ENCODE measurements around the gene ADAMTS8.

The ADAMTS8 gene

GRCh38 chr11:130462101-130462885, 33.9 kb upstream of the ADAMTS8 start:
- no peak for DNase-seq

- no peak for DNase-seq
These were observed 31.1 kb upstream of the ADAMTS8 start for GRCh38 chr11:130459521-130459920.

- DNase-seq = no peak
These were observed 30.0 kb upstream of the ADAMTS8 start for GRCh38 chr11:130458410-130458729.

DNA sequence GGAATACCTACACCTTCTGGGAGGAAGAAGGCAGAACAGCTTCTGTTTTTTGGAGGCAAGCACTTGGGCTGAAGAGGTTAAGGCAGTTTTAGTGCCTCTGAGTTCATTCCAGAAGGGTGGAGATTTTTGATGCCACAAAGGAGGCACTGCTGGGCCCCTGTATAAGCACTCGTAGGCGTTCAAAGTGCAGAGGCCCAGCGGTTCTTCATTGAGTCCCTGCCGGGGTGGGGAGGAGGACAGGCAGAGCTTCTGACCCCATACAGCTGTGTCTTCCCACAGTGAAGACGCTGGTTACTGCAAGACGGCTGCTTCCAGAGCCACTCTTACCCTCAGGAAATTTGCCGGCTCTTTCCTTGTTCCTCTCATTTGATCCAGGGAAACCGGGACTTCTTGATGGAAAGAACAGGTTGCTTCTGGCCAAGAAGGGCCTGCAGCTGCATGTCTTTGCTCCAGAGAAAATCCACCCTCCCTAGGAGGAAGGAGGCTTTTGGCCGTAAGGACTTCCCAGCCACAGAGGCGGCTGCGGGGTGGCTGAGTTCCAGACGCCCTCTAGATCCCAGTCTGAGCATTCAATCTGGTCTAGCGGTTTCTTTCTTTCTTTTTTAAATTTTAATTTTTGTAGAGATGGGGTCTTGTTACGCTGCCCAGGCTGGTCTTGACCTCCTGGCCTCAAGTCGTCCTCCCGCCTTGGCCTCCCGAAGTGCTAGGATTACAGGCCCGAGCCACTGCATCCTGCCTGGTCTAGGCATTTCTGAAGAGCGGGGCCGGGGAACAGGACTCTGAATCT, 29.4 kb upstream of the ADAMTS8 start:
- DNase-seq = no peak

DNA sequence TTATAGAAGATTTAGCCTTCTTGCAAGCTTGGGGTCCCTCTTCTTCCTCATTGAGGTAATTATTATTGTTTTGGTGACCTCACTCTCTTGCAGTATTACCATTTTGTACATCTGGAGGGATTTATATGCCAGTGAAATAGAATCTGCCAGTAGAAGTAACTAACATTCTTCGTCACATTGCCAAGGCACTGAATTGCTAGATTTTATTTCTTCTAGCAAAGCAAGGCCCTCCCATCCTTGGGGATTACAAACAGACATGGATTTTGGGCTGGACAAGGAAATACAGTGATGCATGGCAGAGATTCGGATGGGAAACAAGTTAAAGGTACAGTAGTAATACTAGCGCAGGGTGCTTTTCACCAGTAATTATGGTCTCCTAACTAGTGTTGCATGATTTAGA, 27.9 kb upstream of the ADAMTS8 start:
- DNase-seq = no peak

DNA sequence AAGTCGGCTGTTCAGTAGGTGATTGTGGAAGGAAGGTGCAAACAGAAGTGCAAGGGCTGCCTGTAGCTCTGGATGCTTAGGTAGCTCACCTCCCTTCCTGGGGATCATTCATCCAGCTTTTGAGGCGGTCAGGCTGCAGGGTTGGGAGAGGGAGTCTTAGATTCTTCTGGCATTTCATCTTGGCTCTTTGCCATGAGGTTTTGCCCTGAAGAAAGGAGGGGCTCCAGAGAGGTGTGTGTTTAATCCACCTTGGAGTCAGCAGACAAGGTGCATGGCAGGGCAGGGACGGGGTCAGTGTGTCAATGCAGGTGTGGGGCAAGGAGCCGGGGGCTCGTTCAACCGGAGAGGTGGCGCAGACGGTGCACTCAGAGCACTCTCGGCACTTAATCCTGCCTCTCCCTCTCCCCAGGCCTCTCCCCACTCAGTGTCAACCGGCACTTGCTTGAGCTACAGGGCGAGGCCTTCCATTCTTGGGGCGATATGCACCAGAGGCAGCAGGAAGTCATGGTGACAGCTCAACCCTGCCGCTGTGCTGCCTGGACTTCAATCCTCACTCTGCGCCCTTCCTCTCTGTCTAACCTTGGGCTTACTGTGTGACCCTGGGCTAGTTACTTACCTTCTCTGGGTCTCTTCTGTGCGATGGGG, 27.2 kb upstream of the ADAMTS8 start:
- no peak for DNase-seq

- no peak for DNase-seq
These were observed 26.3 kb upstream of the ADAMTS8 start for GRCh38 chr11:130454491-130455252.

GRCh38 chr11:130452940-130453339, 24.5 kb upstream of the ADAMTS8 start:
- no peak for DNase-seq

DNA sequence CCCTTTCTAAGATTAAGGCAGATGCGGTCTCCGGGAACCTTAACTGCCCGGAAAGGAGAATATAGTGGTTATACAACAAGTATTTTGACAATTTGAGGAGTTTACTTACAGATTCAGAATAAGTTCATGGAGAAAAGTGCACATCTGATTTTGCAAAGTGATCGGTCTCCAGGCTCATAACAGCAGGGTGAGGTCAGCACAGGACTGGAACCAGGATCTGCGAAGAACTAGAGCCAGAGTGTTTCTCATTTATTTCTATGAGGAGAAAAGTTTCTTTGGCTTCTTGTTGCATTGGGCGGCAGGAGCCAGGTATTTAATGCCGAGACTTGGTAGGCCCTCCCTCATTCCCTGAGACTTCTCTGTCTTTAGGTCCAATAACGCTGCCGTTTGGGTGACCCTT, 23.8 kb upstream of the ADAMTS8 start:
- no peak for DNase-seq

GRCh38 chr11:130451231-130452019, 23.0 kb upstream of the ADAMTS8 start:
- DNase-seq = no peak

DNA sequence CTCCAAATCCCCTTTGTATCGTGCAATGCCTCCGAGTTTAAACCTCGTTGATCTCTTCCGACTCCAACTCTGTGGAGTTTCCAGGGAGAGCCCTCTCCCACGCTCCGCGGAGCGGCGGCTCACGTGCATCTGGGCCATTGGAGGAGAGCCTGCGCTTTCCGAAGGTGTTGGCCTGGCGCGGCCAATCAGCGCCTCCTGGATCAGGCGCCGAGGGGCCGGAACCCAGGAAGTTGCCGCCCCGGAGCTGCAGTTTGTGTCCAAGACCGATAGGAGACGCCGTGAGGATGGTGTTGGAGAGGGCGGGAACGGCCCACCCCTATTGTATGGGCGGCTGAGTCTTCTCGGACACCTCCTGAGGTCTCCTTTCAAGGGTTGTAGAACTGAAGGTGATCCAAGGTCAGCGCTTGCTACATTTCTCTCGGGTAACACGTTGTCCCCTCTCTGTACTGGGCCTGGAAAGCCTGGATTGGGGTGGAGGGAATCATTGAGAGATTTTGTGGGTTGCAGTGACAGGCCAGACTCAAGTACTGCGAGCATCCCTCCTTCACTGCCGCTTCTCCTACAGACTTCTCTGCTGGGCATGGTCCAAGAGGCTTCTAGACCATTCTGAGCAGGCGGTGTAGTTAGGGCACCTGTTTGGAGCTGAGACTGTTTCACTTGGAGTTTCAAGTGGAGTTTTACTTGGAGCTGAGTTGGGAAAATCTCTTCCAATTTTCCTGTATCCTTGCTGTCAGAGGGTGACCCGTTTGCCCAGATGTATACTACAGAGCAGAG, 21.8 kb upstream of the ADAMTS8 start:
- DNase-seq = peak; percentile 18

DNA sequence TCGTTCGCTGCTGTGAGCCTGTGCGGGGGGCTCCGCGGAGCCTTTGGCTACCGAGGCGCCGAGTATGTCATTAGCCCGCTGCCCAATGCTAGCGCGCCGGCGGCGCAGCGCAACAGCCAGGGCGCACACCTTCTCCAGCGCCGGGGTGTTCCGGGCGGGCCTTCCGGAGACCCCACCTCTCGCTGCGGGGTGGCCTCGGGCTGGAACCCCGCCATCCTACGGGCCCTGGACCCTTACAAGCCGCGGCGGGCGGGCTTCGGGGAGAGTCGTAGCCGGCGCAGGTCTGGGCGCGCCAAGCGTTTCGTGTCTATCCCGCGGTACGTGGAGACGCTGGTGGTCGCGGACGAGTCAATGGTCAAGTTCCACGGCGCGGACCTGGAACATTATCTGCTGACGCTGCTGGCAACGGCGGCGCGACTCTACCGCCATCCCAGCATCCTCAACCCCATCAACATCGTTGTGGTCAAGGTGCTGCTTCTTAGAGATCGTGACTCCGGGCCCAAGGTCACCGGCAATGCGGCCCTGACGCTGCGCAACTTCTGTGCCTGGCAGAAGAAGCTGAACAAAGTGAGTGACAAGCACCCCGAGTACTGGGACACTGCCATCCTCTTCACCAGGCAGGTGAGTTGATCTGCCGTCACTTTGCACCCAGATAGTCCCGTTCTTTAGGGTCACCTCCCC, 21.0 kb upstream of the ADAMTS8 start:
- DNase-seq = no peak

- DNase-seq = peak; percentile 66
These were observed 20.3 kb upstream of the ADAMTS8 start, which contains the start of gene ADAMTS15 for GRCh38 chr11:130448416-130449309. Gene ADAMTS15 (plus strand): TSS chr11:130448645. CDS start chr11:130448974, 329 bp downstream.

GRCh38 chr11:130448039-130448415, 19.6 kb upstream of the ADAMTS8 start:
- no peak for DNase-seq

GRCh38 chr11:130445788-130446187, 17.4 kb upstream of the ADAMTS8 start:
- DNase-seq = no peak

- DNase-seq = no peak
These were observed 14.3 kb upstream of the ADAMTS8 start for GRCh38 chr11:130442737-130443136.

GRCh38 chr11:130441719-130442118, 13.3 kb upstream of the ADAMTS8 start:
- no peak for DNase-seq

DNA sequence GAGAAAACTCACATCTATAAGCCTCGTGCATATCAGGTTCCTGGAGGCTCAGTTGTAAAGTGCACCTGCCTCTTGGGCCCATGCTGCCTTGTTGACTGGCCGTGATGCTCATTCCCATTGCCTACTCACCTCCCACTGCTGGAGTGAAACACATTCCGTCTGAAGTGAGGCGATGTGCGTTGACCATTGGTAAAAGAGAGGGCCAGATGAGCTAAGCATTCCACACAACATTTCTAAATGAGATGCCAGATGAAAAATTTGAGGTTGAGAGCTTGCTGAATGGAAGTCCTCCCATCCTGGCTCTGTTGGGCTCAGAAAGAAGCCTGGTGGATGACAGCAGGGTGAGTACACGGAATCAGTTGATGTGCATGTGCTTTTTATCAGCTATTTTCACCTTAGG, 11.5 kb upstream of the ADAMTS8 start:
- no peak for DNase-seq

DNA sequence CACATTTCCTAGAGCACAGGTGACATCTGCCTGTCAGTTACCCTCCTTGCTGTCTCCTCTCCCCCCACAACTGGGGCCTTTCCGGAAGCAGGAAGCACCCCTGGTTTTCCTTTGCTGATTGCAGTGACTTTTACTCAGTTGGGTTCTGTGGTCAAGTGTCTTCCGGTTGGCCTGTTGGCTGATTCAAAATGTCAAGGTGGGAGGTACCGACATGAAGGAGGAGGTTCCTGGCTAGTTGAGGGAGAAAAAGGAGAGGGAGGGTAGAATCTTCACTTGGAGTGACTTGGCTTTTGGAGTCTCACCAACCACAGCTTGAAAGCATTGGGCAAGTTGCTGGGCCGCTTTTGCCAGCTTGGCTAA, 10.7 kb upstream of the ADAMTS8 start:
- DNase-seq = peak; percentile 23

Measured in stimulated activated CD4-positive, alpha-beta T cell treated with anti-CD3 and anti-CD28 coated beads, Interleukin-15, amount 100 ng/mL, for 24 hours (primary cell).